SJCRH30 (cell line): ENCODE results near the gene MTX2. TPM values are rescaled to one million over a fixed set of nuclear protein-coding genes. Genes with fewer than 3 reads are reported as not detected.
"Not testable (repeated sequence)": the region's sequence is repeated elsewhere in the genome, so short reads cannot be mapped to it uniquely, and the experiment has no call there.

Experiments used
- DNase-seq, 2 experiments: peaks; one replicate each; pipeline ENCODE4 v3.0.0-alpha.2; 2015 to 2020
- H3K27ac ChIP-seq: fragments of 250-450 bp; sonication (Bioruptor Pico); 2 replicates; pipeline ENCODE4 v1.5.1; 2020; ENCODE audit warnings: mild to moderate bottlenecking, moderate library complexity
- H3K27me3 ChIP-seq: fragments of 250-450 bp; sonication (Bioruptor Pico); 2 replicates; pipeline ENCODE4 v1.5.1; 2020; ENCODE audit warnings: mild to moderate bottlenecking, moderate library complexity
- H3K36me3 ChIP-seq: fragments of 250-450 bp; sonication (Bioruptor Pico); 2 replicates; pipeline ENCODE4 v1.5.1; 2020; ENCODE audit warnings: mild to moderate bottlenecking, moderate library complexity
- H3K4me1 ChIP-seq: fragments of 250-450 bp; sonication (Bioruptor Pico); 2 replicates; pipeline ENCODE4 v1.5.1; 2020; ENCODE audit warnings: mild to moderate bottlenecking, moderate library complexity
- H3K4me3 ChIP-seq: fragments of 250-450 bp; sonication (Bioruptor Pico); 2 replicates; pipeline ENCODE4 v1.5.1; 2020; ENCODE audit warnings: mild to moderate bottlenecking, moderate library complexity
- H3K9me3 ChIP-seq: fragments of 250-450 bp; sonication (Bioruptor Pico); replicated peaks from 2 replicates; pipeline ENCODE4 v1.5.1; 2020; ENCODE audit warnings: mild to moderate bottlenecking, moderate library complexity
- total RNA-seq: library from RNA; depleted of rRNA; stranded (reverse); fragments of >200 nt; shearing (Covaris generic); gene quantifications from 2 replicates; pipeline ENCODE4 v1.2.3, GENCODE V29; 2014

Gene MTX2
- total RNA-seq, 1 experiment from 2014 or later = 39.3 TPM

DNA sequence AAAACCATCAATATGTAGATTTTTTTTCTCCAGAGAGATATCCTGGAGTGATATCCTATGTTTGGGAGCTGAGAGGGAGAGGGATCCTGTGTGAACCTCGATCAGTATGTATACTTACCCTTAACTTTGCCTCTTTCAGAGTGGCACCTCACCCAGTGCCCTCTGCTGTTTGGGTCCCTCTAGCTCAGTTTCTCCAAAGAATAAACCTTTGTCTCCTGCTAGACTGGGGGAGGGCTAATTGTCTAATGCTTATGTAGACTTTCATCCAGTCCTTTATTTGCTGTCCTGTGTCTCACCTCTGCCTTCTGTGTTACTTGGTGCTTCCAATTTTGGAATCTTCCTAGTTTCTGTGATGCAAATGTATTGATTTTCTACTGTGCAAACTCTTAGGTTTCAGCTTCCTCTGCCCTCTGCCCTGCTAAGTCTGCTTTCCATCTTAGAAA, 48.4 kb downstream of the MTX2 start:
- Histone ChIP-seq H3K9me3 (no peaks in the 10 kb centered on the region), H3K4me3 (no peak overlapping the region), H3K36me3 (peaks cover 4% of the 10 kb centered on the region; the same call in 1 of the 2 replicates), H3K27ac (no peak overlapping the region), H3K4me1 (no peaks in the 10 kb centered on the region), H3K27me3 (no peaks in the 10 kb centered on the region)
- DNase-seq = no peak

DNA sequence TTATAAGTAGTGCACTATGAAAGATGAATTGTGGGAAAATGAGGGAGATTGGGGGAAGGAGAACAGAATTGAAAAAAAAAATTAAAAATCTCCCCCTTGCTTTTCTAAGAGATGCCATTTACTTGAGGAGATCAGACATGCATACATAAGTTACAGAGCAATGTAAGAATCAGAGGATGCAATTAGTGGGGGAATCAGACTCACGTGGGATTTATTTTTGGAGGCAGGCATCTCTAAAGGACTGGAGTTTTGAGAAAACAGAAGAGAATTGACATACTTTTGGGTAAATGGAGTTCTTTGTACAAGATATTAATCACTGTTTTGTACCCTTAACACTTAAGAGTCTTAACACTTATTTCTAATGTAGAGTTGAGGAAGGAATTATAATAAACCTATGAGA, 52.7 kb downstream of the MTX2 start:
- Histone ChIP-seq H3K4me1 (no peaks in the 10 kb centered on the region), H3K9me3 (no peaks in the 10 kb centered on the region), H3K4me3 (no peak overlapping the region), H3K36me3 (peaks cover 2% of the 10 kb centered on the region; the same call in 1 of the 2 replicates), H3K27ac (no peak overlapping the region), H3K27me3 (no peaks in the 10 kb centered on the region)
- no peak for DNase-seq

DNA sequence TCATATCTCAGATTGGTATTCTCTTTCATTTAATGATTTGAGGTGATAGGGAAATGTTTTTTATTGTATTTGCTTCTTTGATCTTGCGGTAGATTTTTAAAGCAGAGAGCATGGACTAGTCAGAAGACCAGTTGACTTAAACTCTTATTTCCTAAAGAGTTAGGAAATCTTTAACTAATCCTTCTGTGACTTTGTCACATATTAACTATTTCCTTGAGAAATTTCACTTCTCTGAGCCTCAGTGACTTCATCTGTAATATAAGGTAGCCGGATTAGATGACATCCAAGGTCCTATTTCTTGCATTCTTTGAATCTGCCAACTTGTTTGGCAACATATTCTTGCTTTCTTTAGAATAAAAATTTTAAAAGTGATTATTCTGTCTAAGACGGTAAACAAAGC, 55.6 kb downstream of the MTX2 start:
- Histone ChIP-seq H3K27ac (no peak overlapping the region), H3K4me3 (no peak overlapping the region), H3K27me3 (no peaks in the 10 kb centered on the region), H3K36me3 (peaks cover 9% of the 10 kb centered on the region), H3K4me1 (no peaks in the 10 kb centered on the region), H3K9me3 (no peaks in the 10 kb centered on the region)
- no peak for DNase-seq

DNA sequence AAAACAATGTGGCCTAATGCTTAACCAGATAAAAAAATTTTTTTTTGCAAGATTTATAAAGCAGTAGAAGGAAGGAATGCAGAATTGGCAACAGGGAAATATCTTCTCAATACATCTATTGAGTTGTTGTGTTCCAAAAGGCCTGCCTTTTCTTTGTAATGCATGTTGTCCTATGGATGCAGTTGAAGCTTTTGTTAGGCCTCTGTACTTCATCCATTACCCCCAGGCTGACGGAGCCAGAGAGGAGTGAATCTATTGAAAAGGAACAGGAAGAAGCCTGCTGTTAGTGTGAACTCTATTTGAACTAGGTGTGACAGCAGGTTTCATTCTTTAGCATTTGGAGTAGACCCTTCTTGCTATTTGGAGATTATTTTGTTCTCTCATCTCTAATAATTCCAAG, 56.5 kb downstream of the MTX2 start:
- no peak for DNase-seq
- Histone ChIP-seq H3K9me3 (no peaks in the 10 kb centered on the region), H3K27me3 (no peaks in the 10 kb centered on the region), H3K4me1 (no peaks in the 10 kb centered on the region), H3K36me3 (peaks cover 12% of the 10 kb centered on the region), H3K27ac (no peak overlapping the region), H3K4me3 (no peak overlapping the region)

DNA sequence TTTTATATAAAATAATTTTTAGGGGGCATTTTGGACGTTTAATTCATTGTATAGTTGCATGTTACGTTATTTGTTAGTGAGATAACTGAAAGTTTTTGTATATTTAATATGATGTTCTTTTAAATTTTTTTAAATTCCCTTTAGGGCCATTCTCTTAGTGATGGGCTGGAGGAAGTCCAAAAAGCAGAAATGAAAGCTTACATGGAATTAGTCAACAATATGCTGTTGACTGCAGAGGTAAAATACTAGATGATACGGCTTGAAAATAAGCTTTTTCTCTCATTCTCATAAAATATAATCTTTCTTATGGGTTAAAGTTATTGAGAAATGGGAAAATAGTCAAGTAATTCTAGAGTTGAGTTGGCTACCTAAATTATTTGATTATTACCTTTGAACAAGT, 58.9 kb downstream of the MTX2 start:
- peaks cover 20% of the 10 kb centered on the region for H3K36me3 ChIP-seq
- DNase-seq = no peak
- H3K4me1 ChIP-seq = no peaks in the 10 kb centered on the region
- H3K27ac ChIP-seq = no peak overlapping the region
- H3K9me3 ChIP-seq = no peaks in the 10 kb centered on the region
- no peaks in the 10 kb centered on the region for H3K27me3 ChIP-seq
- no peak overlapping the region for H3K4me3 ChIP-seq

DNA sequence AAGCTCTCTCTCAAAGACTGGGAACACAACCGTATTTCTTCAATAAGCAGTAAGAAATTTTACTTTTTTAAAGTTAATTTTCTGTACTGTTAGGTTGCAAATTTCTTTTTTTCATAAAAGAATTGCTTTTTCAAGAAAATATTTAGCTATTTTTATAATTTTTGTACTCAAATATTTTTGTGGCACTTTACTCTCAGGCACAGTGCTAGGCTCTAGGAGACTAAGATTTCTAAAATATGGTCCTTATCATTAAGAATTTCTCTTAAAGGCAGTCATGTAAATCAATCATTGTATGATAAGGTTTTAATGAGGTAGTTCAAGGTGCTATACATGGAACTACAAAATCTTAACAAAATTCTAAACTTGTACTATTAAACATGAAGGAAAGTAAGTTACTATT, 61.4 kb downstream of the MTX2 start:
- DNase-seq = no peak
- no peaks in the 10 kb centered on the region for H3K27me3 ChIP-seq
- H3K4me1 ChIP-seq = no peaks in the 10 kb centered on the region
- H3K4me3 ChIP-seq = no peak overlapping the region
- H3K36me3 ChIP-seq = peaks cover 20% of the 10 kb centered on the region
- no peak overlapping the region for H3K27ac ChIP-seq
- H3K9me3 ChIP-seq = no peaks in the 10 kb centered on the region

DNA sequence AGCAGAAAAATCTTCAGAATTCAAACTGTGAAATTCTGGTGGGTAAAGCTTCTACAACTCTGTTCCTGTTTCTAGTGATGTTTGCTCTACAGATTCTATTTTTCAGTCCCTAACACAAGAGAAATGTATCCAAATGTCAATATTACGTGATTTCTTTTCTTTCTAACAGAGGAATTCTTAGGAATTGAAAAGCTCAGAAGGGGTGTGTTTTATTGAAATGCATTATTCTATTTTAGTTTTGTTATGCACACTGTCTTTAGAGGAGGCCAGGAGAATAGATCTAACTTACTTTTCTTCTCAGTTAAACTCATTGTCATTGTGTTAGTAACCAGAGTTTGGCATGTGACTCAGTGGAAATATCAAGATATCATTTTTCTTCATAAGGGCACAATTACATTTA, 62.4 kb downstream of the MTX2 start:
- Histone ChIP-seq H3K36me3 (peaks cover 20% of the 10 kb centered on the region), H3K9me3 (no peaks in the 10 kb centered on the region), H3K27ac (no peak overlapping the region), H3K27me3 (no peaks in the 10 kb centered on the region), H3K4me1 (no peaks in the 10 kb centered on the region), H3K4me3 (no peak overlapping the region)
- no peak for DNase-seq

DNA sequence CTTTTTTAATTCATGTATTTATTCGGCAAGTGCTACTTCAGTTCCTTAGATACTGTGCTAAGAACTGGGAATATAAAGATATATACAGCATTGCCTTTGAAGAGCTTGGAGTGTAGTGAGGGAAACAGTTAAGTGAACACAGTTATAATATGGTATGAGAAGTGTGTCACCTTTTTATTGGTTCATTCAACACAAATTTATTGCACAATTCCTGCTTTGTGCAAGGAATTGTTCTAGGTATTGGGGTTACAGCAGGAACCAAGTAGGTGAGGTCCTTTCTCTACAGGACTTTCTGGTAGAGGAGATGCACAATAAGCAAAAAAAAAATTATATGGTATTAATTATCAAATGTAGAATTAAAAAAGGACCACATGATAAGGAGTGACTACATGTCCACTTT, 65.5 kb downstream of the MTX2 start:
- H3K36me3 ChIP-seq = peaks cover 21% of the 10 kb centered on the region

DNA sequence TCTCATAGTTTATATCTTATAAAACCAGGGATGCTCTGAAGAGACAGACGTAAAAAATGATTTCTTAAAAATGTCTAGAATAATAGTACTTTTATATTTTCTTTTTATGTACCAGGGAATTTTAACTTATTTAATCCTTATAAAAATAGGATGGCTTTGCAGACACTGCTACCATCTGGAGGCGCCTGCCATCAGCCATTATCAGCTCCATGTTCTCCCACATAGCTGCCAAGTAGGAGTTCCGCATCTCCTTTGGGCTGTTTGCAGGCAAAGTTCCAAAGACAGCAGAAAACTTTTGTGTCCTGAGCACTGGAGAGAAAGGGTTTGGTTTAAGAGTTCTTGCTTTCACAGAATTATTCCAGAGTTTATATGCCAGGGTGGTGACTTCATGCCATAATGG, 69.2 kb downstream of the MTX2 start:
- Histone ChIP-seq H3K27me3 (no peaks in the 10 kb centered on the region), H3K4me3 (no peak overlapping the region), H3K4me1 (no peaks in the 10 kb centered on the region), H3K9me3 (no peaks in the 10 kb centered on the region), H3K36me3 (peaks cover 9% of the 10 kb centered on the region), H3K27ac (no peak overlapping the region)
- no peak for DNase-seq

More for the DNA sequence above, 65.5 kb downstream of the MTX2 start:
- Histone ChIP-seq H3K27me3 (no peaks in the 10 kb centered on the region), H3K4me3 (no peak overlapping the region), H3K27ac (no peak overlapping the region), H3K4me1 (no peaks in the 10 kb centered on the region), H3K9me3 (no peaks in the 10 kb centered on the region)
- no peak for DNase-seq

DNA sequence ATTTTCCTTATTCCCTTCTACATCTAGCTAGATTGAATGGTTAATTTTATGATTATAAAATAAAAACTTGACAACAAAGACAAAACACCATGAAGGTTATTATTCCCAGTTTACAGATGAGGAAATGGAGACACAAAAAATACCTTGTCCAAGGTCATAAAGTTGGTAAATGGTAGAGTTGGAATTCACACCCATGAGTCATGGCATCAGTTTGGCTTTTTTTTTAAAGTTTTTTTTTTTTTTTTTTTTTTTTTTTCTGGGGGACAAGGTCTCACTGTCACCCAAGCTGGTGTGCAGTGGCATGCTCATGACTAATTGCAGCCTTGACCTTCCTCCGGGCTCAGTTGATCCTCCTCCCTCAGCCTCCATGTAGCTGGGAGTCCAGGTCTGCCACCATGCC, 70.0 kb downstream of the MTX2 start:
- H3K27ac ChIP-seq = no peak overlapping the region

DNA sequence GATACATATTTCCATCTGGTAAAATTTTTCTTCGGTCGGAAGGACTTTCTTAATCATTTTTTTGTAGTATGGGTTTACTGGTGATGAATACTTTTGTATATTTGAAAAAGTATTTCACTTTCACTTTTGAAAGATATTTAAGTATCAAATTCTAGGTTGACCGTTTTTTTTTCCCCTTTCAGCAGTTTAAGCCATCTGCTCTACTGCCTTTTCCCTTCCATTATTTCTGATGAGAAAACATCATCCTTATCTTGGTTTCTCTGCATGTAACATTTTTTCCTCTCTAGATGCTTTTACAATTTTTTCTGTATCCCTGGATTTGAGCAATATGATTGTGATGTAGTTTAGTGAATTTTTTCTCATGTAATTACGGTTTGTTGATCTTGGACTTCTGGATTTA, 87.0 kb downstream of the MTX2 start:
- Histone ChIP-seq H3K4me3 (no peak overlapping the region), H3K27me3 (no peaks in the 10 kb centered on the region), H3K4me1 (no peaks in the 10 kb centered on the region), H3K9me3 (no peaks in the 10 kb centered on the region), H3K36me3 (no peaks in the 10 kb centered on the region), H3K27ac (no peak overlapping the region)
- DNase-seq = no peak

More for the DNA sequence above, 70.0 kb downstream of the MTX2 start:
- H3K27me3 ChIP-seq = no peaks in the 10 kb centered on the region
- no peak for DNase-seq
- peaks cover 9% of the 10 kb centered on the region for H3K36me3 ChIP-seq
- no peaks in the 10 kb centered on the region for H3K9me3 ChIP-seq
- no peaks in the 10 kb centered on the region for H3K4me1 ChIP-seq
- no peak overlapping the region for H3K4me3 ChIP-seq

DNA sequence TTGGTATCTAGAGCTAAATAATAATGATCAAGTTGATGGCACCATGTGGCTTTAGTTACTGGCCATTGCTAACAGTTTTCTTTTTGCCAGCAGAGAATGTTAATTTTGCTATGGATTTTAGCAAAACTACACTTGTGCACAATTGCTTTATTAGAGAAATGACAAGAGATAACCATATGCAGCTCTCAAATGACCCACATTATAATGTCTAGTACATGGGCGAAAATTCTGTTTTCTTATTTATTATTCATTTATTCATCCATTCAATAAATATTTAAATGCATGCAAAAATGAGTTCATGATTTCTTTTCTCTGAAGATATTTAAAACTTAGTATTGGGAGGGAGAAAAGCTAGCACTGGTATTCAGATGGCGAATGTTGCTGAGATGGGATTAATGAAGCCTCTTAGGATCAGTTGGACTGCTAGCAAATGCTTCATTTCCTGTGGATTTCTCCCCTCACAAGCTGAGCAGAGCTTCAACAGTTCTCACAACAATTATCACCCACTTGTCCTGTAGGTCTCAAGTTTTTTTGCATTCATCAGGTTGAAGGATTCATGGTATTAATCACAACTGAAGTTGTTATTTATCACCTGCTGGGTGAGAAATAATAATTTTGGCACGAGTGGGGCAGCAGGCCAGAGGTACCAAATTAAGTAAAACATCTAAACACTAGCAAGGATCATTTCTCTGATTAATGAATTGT, 95.2 kb downstream of the MTX2 start:
- H3K27me3 ChIP-seq = no peaks in the 10 kb centered on the region
- no peaks in the 10 kb centered on the region for H3K36me3 ChIP-seq
- H3K27ac ChIP-seq = no peak overlapping the region
- DNase-seq = no peak
- H3K4me3 ChIP-seq = no peak overlapping the region
- no peaks in the 10 kb centered on the region for H3K9me3 ChIP-seq
- no peaks in the 10 kb centered on the region for H3K4me1 ChIP-seq

DNA sequence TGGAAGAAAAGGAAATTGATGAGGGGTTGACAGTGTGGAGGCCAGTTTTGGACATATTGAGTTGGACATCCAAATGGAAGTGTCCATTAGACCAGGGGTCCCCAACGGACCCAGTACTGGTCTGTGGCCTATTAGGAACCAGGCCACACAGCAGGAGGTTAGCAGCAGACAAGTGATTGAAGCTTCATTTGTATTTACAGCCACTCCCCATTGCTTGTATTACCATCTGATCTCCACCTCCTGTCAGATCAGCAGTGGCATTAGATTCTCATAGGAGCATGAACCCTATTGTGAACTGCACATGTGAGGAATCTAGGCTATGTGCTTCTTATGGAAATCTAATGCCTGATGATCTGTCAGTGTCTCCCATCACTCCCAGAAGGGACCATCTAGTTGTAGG, 99.1 kb downstream of the MTX2 start:
- H3K4me1 ChIP-seq = no peaks in the 10 kb centered on the region
- H3K27ac ChIP-seq = no peak overlapping the region
- no peaks in the 10 kb centered on the region for H3K9me3 ChIP-seq
- H3K4me3 ChIP-seq = no peak overlapping the region
- no peaks in the 10 kb centered on the region for H3K36me3 ChIP-seq
- no peaks in the 10 kb centered on the region for H3K27me3 ChIP-seq
- DNase-seq = no peak

DNA sequence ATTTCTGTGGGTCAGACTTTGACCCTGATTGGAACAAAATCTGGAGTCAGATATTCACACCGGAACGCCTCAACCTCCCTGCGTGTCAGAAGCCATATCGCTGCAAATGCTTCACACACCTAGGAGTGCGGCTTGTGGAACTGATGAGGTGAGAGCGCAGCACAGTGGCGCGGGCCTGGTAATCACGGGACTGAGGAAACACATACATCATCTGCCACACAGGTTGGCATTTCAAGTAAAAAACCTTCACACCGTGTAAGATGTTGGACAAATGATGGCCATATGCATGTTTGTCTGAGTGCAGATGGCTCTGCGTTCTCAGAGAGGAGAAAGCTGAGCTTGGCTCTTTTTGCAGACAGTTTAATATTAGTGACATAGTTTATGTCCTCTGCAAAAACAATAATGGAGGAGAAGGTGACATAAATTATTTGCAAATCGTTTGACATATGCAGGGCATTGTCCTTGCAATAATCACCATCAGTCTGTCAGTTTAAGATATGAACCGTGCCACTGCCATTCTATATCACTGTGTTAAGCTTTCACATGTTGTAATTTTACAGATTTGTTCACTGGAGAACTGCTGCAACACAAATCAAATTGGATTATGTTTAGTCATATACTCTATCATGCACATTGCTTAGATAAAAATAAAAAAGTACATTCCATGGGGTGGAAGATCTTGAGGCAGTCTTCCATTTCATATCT, 101.4 kb downstream of the MTX2 start:
- H3K27ac ChIP-seq = no peak overlapping the region
- no peaks in the 10 kb centered on the region for H3K36me3 ChIP-seq
- no peaks in the 10 kb centered on the region for H3K27me3 ChIP-seq
- no peak overlapping the region for H3K4me3 ChIP-seq
- no peak for DNase-seq
- no peaks in the 10 kb centered on the region for H3K4me1 ChIP-seq
- H3K9me3 ChIP-seq = no peaks in the 10 kb centered on the region

DNA sequence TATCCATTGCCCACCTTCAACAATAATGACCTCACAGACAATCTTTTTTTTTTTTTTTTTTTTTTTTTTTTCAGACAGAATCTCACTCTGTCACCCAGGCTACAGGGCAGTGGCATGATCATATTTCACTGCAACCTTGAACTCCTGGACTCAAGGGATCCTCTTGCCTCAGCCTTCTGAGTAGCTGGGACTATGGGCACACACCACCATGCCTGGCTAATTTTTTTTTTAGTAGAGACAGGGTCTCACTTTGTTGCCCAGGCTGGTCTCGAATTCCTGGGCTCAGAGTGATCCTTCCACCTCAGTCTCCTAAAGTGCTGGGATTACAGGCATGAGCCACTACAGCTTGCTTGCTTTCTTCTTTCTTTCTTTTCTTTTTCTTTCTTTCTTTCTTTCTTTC, 103.9 kb downstream of the MTX2 start:
- H3K27ac ChIP-seq, H3K36me3 ChIP-seq, H3K4me3 ChIP-seq, DNase-seq, H3K4me1 ChIP-seq, H3K27me3 ChIP-seq, H3K9me3 ChIP-seq: not testable (repeated sequence)

DNA sequence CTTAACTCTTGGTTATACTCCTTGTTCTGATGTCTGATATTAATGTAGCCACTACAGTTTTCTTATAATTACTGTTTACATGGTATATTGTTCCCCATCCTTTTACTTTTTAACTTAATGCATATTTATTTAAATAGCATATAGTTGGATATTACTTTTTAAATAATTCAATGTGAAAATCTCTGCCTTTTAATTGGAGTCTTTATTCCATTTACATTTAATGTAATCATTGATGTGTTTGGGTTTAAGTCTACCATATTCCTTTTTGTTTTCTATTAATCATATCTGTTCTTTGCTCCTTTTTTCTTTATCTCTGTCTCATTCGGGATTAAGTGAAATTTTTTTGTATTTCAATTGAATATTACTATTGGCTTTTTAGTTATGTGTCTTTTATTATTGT, 109.1 kb downstream of the MTX2 start:
- no peaks in the 10 kb centered on the region for H3K9me3 ChIP-seq
- H3K4me1 ChIP-seq = no peaks in the 10 kb centered on the region
- no peaks in the 10 kb centered on the region for H3K36me3 ChIP-seq
- no peak for DNase-seq
- no peak overlapping the region for H3K27ac ChIP-seq
- no peaks in the 10 kb centered on the region for H3K27me3 ChIP-seq
- H3K4me3 ChIP-seq = no peak overlapping the region
